Stomach (tissue), 4 donors: ENCODE data around the gene HOXD4.

Experiments
- CTCF ChIP-seq, 7 experiments: fragments of 450-650 bp in 4 of 7; fragments of 200-600 bp in 3 of 7; sonication (generic) in 3 of 7; IDR thresholded peaks; one replicate each; pipeline ENCODE4 v1.5.1; 2016 to 2019; ENCODE audit warnings: antibody characterized with exemption in 7 of 7, control low read depth in 2 of 7, mild to moderate bottlenecking in 1 of 7
- POLR2A ChIP-seq, 4 donors: fragments of 450-650 bp; IDR thresholded peaks; one replicate each; pipeline ENCODE4 v1.6.1; 2016; ENCODE audit warnings: antibody characterized with exemption in 4 of 4, control low read depth in 2 of 4, mild to moderate bottlenecking in 1 of 4, moderate library complexity in 1 of 4

GRCh38 chr2:176169711-176170110 is 18.4 kb downstream of the HOXD4 start:
- TF ChIP-seq CTCF (IDR thresholded peaks at IDR 0.05) (no peak), POLR2A (IDR thresholded peaks at IDR 0.05) (no peak)
